ENCODE measurements around the gene GREB1. TPM values are rescaled to one million over a fixed set of nuclear protein-coding genes. Genes with fewer than 3 reads are reported as not detected.

Gene GREB1
- total RNA-seq, 2 experiments from 2014 or later: 0.28 to 0.54 TPM

DNA sequence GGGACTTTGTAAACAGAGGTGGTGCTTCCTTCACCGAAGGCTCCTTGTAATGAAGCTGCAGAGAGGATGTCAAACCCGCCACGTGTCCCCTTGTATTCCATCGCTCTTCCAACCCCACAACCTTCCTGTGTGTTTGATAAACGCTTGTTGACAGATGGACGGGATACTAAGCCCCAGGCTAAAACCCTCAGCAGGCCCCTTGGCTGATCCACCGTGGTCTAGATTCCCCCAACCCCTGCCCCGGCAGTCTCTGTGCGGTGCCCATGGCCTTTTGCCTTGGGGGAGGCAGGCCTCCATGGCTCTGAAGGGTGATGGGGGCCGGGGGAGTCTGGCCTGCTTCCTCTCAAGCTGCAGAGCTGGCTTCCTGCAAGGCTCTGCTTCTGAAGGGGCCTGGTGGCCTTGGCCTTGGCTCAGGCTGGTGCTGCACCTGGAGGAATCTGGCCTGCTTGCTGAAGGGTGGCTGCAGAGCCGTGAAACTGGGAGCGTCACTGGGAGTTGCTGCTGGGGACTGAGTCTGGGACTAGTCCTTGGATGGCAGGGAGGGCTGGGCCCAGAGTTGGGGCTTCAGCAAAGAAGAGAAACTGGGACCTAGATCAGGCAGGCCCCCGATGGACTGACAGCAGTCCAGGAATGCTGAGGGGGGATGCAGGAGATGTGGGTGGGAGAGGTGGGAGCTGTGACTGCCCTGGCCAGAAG is 145.8 kb downstream of the GREB1 start:
- POLR2A ChIA-PET: no interaction called here
- ATAC-seq (ENCODE audit: low read depth) (no peak), DNase-seq (no peak)
- Mint-ChIP-seq H3K27me3 (peaks cover 46% of the 10 kb centered on the region), H3K4me1 (peaks cover 5% of the 10 kb centered on the region), H3K9me3 (no peaks in the 10 kb centered on the region), H3K4me3 (no peak overlapping the region), H3K36me3 (no peaks in the 10 kb centered on the region), H3K27ac (no peak overlapping the region)

DNA sequence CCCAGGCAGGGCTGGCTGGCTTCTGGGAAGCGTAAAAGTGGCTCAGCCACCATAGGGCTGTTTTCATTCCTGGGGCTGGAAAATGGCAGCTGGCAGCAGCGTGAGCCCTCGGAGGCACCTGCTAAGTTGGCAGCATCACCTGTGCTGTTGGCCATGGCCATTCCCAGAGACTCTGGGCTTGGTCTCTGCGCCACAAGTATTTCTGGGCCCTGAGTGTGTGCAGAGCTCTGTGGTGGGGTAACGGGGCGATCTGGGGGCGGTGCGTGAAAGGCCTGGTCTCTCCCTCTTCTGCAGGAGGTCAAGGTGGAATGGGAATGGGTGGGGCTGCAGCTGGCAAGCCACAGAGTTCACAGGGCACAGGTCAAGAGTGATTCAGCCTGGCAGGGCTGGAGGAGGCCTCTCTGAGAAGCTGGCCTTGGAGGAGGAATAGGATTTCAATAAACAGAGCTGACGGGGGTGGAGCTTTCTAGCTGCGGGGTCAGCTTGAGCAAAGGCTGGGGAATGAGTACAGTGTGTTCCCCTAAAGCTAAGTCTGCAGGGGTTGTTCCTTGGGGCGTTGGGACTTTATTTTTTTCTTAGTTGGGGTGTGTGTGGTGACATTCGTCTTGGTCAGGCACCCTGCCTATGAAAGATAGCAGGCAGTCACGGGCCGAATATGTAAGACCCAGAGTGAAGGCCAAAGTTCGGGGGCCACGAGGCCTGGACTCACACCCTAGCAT is 146.5 kb downstream of the GREB1 start:
- ATAC-seq (ENCODE audit: low read depth): no peak
- no peaks in the 10 kb centered on the region for H3K36me3 Mint-ChIP-seq
- H3K4me3 Mint-ChIP-seq: no peak overlapping the region
- no peak overlapping the region for H3K27ac Mint-ChIP-seq
- DNase-seq: no peak
- no peaks in the 10 kb centered on the region for H3K9me3 Mint-ChIP-seq
- H3K27me3 Mint-ChIP-seq: peaks cover 44% of the 10 kb centered on the region
- peaks cover 5% of the 10 kb centered on the region for H3K4me1 Mint-ChIP-seq
- POLR2A ChIA-PET: no interaction called here

DNA sequence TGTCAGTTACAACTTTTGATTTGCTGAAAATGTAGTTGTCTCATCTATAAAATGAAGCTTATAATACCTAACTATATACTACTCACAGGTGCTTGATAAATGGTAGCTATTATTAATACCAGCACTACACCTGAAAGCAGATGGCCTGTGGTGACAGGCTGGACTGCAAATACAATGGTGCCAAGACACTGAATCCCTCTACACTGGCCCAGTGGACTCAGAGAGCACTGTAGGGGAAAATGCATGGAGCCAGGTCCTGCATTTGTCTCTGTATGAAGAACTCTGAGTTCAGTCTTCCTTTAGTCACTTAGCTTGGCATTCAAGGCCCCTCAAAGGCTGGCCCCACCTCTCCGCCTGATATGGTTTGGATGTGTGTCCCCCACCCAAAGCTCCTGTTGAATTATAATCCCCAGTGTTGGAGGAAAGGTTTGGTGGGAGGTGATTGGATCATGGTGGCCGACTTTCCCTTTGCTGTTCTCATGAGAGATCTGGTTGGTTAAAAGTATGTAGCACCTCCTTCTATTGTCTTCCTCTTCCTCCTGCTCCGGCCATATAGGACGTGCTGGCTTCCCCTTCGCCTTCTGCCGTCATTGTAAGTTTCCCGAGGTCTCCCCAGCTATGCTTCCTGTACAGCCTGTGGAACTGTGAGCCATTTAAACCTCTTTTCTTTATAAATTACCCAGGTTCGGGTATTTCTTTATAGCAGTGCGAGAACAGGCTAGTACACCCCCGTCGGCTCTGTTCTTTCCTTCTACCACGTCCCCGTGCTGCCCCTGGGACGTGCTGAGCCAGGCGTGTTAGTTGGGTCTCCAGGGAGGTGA is 147.3 kb downstream of the GREB1 start:
- peaks cover 5% of the 10 kb centered on the region for H3K4me1 Mint-ChIP-seq
- DNase-seq (no peak), ATAC-seq (ENCODE audit: low read depth) (no peak)
- POLR2A ChIA-PET: no interaction called here
- no peak overlapping the region for H3K4me3 Mint-ChIP-seq
- H3K36me3 Mint-ChIP-seq: no peaks in the 10 kb centered on the region
- no peaks in the 10 kb centered on the region for H3K9me3 Mint-ChIP-seq
- H3K27ac Mint-ChIP-seq: no peak overlapping the region
- H3K27me3 Mint-ChIP-seq: peaks cover 41% of the 10 kb centered on the region

DNA sequence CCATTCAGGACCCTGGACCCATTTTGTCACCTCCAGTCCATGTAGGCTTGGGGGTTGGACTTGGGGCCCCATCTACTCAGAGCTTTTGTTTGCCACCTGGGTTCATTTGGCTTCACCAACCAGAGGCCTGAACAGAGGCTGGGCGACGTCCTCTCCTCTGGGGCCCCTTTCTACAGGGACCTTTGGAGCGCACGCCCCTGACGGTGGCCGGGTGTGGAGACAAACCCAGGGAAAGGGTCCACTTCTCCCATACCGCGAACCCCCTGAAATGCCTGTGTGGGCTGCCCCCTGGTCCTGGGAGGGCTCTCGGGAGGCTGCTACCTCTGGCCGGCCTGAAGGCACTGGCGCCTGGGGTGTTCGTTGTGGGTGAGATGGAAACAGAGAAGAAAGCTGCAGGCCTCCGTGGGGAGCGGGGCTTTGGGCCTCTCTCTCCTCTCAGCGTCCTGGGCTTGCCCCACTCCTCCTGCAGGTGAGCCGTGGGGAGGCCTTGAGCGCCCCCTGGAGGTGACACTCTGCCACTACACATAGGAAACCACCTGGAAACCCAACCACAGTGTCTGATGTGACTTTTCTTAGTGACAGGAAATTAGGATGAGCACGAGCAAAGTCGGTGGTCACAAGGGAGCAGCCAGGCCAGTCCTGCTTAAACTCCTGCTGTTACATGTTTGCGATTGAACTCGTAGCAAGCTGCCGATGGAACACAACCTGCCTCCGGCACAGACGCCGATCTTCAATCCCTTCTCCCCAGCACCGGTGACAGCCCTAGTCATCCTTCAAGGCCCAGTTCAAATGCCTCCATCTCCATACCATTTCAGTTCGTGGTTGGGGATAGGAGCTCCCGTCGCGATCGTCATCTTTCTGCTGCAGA is 148.1 kb downstream of the GREB1 start:
- H3K36me3 Mint-ChIP-seq: no peaks in the 10 kb centered on the region
- POLR2A ChIA-PET: no interaction called here
- no peak overlapping the region for H3K4me3 Mint-ChIP-seq
- no peaks in the 10 kb centered on the region for H3K9me3 Mint-ChIP-seq
- ATAC-seq (ENCODE audit: low read depth) (peak; percentile 65), DNase-seq (peak; percentile 71)
- no peak overlapping the region for H3K27ac Mint-ChIP-seq
- peaks cover 5% of the 10 kb centered on the region for H3K4me1 Mint-ChIP-seq
- peaks cover 34% of the 10 kb centered on the region for H3K27me3 Mint-ChIP-seq

DNA sequence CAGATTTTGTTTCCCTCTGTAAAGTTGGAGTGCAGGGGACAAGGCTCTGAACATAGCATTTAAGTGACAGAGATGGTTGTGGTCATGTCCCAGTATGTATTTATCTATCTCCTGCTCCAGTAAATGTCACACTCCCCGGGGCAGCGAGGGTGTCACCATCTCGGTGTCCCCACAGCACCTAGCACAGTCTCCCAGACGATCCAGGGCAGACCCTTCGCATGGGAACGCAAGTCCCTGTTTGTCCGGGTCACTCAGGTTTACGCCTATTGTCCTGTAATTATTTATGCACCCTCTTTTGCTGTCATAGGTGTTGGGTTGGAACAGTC is 148.7 kb downstream of the GREB1 start:
- Mint-ChIP-seq H3K4me1 (peaks cover 5% of the 10 kb centered on the region), H3K36me3 (no peaks in the 10 kb centered on the region), H3K4me3 (no peak overlapping the region), H3K27me3 (peaks cover 33% of the 10 kb centered on the region), H3K9me3 (no peaks in the 10 kb centered on the region), H3K27ac (no peak overlapping the region)
- ATAC-seq (ENCODE audit: low read depth) (no peak), DNase-seq (no peak)
- POLR2A ChIA-PET: no interaction called here

DNA sequence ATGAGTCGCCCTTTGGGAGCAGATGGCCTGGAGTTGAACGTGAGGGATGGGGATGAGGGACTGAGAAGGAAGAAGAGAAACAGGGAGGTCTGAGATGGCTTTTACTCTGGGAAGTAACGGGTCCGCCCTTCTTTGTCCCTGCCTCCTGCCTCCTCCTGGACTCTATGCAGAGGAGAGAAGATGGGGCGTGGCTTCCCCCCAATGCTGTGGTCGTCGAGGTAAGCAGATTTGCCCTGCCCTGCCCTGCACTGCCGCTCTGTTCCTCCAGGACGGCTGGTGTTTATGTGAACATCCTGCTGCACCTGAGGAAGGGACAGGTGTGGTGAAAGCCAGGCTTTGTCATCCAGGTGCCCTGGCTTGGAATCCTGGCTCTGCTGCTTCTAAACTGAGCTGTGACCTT is 149.6 kb downstream of the GREB1 start:
- Mint-ChIP-seq H3K27me3 (peaks cover 27% of the 10 kb centered on the region), H3K27ac (no peak overlapping the region), H3K4me3 (no peak overlapping the region), H3K9me3 (no peaks in the 10 kb centered on the region), H3K36me3 (no peaks in the 10 kb centered on the region), H3K4me1 (peaks cover 11% of the 10 kb centered on the region)
- no peak for ATAC-seq (ENCODE audit: low read depth)
- DNase-seq: no peak
- POLR2A ChIA-PET: no interaction called here

DNA sequence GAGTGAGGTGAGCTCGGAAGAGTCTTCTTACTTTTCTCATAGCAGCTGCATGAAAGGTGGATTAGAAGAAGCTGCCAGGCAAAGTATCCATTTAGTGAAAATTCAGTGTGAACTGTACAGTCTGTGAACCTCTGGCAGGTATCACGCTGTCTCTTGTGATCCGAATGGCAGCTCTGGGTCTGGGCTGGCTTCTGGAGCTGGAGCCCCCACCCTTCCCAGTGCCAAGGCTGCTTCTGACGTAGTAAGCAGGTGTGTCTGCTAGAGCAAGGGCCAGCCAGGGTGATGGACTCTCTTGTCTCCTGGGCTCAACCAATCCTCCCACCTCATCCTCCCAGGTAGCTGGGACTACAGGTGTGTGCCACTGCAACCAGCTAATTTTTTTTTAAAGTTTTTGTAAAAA is 150.1 kb downstream of the GREB1 start:
- H3K36me3 Mint-ChIP-seq: no peaks in the 10 kb centered on the region
- H3K27me3 Mint-ChIP-seq: peaks cover 27% of the 10 kb centered on the region
- no peak overlapping the region for H3K4me3 Mint-ChIP-seq
- no peaks in the 10 kb centered on the region for H3K9me3 Mint-ChIP-seq
- H3K4me1 Mint-ChIP-seq: peaks cover 15% of the 10 kb centered on the region
- DNase-seq (no peak), ATAC-seq (ENCODE audit: low read depth) (no peak)
- POLR2A ChIA-PET: no interaction called here
- H3K27ac Mint-ChIP-seq: no peak overlapping the region

DNA sequence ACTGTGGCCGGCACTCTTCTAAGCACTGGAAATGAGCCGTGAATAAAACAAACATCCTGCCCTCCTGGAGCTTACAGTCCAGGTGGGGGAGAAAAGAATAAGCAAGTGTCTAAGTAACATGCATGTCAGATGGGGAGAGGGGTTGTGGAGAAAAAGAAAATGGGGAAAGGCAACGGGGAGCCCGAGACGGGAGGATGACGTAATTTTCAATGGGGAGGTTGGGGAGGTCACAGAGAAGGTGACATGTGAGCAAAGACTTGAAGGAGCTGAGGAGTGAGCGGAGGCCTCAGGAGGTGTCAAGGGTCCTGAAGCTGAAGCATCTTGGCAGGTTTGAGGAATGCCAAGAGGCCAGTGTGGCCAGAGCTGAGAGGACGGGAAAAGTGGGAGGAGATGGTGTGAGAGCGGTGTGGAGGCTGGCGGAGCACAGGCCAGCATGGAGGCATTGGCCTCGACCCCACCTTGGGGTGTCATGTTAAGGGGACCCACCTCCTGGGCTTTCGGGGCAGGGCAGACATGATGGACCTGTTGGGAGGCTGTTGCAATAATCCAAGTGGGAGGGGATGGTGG is 151.1 kb downstream of the GREB1 start:
- Mint-ChIP-seq H3K36me3 (no peaks in the 10 kb centered on the region), H3K27ac (no peak overlapping the region), H3K9me3 (no peaks in the 10 kb centered on the region), H3K27me3 (peaks cover 24% of the 10 kb centered on the region), H3K4me1 (peaks cover 15% of the 10 kb centered on the region), H3K4me3 (no peak overlapping the region)
- ATAC-seq (ENCODE audit: low read depth): no peak
- POLR2A ChIA-PET: no interaction called here
- DNase-seq: no peak

DNA sequence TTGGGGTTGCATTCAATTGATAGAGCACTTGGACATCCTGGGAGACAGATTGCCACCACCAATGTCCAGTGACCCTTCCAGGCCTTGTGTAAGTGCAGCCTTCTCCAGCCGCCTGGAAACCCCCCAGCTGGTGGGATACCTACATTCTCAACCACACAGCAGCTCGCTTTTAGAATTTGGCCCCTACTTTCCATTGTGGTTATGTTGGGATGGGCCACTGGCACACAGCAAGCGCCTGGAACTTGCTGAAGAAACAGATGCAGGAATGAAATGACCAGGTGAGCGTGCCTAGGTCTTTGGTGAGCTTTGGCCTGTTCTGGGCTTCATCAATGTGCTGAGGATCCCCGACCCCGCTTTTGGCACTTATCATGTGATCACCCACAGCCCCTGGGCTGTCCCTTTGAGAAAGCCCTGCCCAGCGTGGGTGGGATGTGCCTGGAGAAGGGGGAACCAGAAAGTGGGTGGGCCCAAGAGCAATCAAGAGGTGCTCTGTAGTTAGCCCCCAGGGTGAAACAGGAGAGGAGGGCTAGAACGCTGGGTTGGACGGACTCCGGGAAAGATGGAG is 152.1 kb downstream of the GREB1 start:
- POLR2A ChIA-PET: no interaction called here

DNA sequence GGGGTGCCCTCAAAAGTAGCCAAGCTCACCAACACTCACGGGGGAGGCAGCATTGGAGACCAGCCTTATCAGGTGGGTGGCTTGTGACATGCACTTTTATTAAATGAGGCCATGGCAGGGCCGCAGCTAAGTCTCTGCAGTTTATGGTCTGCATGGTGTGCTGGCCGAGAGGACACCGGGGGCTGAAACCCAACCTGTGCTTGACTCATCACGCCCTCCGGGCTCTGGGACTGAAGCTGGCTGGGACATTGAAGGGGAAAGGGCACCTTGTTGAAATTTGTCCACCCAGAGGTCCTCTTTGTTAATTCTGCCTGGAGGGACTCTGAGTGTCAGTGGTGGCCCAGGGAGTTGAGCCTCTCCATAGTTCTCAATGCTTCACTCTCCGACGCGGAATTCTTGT is 153.9 kb downstream of the GREB1 start:
- ATAC-seq (ENCODE audit: low read depth) (no peak), DNase-seq (no peak)
- H3K27ac Mint-ChIP-seq: no peak overlapping the region
- H3K9me3 Mint-ChIP-seq: no peaks in the 10 kb centered on the region
- H3K4me3 Mint-ChIP-seq: peak overlapping the region; percentile 63
- H3K36me3 Mint-ChIP-seq: no peaks in the 10 kb centered on the region
- POLR2A ChIA-PET: interaction anchor here (1.1 kb wide), 1 partner anchor 92 kb away, joined by 3 read pairs; no protein-coding TSS in a partner anchor
- H3K4me1 Mint-ChIP-seq: peaks cover 11% of the 10 kb centered on the region
- H3K27me3 Mint-ChIP-seq: peaks cover 20% of the 10 kb centered on the region

More for the DNA sequence above, 152.1 kb downstream of the GREB1 start:
- H3K4me1 Mint-ChIP-seq: peaks cover 15% of the 10 kb centered on the region
- H3K27me3 Mint-ChIP-seq: peaks cover 24% of the 10 kb centered on the region
- ATAC-seq (ENCODE audit: low read depth): no peak
- no peak for DNase-seq
- H3K27ac Mint-ChIP-seq: no peak overlapping the region
- no peak overlapping the region for H3K4me3 Mint-ChIP-seq
- H3K9me3 Mint-ChIP-seq: no peaks in the 10 kb centered on the region
- no peaks in the 10 kb centered on the region for H3K36me3 Mint-ChIP-seq

DNA sequence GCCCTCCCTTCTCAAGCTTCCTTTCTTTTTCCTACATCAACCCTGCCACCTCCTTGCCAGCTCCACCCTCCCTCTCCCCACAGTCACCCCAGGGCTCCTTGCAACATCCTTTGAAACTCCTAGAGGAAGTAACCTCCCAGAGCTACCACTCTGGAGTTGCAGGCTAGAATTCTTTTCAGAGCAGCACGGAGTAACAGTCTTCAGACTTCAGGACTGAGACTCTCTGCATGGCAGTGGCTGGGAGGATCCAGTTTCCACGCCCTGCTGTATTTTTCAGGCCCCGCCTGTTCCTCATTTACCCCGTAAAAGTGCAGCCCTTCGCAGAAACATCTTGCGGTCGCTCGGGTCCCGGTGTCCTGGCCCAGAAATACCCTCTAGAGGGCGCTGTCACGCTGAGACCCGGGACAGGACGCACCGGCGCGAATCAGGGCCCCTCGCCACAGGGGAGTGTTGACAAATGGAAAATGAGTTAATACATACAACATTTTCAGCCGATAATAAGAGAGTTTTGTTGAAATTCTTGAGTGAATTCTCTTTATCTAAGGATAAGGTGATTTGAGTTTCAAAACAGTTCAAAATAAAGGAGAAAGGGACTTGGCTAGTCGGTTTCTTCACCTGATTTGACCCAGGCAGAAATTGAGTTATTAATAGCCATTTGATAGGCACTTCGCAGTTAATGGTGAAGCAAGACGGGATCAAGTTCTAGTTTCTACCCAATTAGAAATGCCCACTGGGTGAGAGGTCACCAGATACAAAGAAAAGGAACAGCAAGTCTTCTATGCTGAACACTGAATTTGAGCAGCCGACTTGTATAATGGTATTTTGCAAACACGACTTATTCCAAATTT is 154.6 kb downstream of the GREB1 start:
- ATAC-seq (ENCODE audit: low read depth) (peak; percentile 95), DNase-seq (peak; percentile 87)
- H3K4me1 Mint-ChIP-seq: peaks cover 13% of the 10 kb centered on the region
- peaks cover 17% of the 10 kb centered on the region for H3K27me3 Mint-ChIP-seq
- no peaks in the 10 kb centered on the region for H3K36me3 Mint-ChIP-seq
- H3K27ac Mint-ChIP-seq: peak overlapping the region; percentile 61
- no peaks in the 10 kb centered on the region for H3K9me3 Mint-ChIP-seq
- POLR2A ChIA-PET: interaction anchor here (1.1 kb wide), 1 partner anchor 91 kb away, joined by 3 read pairs; no protein-coding TSS in a partner anchor
- H3K4me3 Mint-ChIP-seq: peak overlapping the region; percentile 63

DNA sequence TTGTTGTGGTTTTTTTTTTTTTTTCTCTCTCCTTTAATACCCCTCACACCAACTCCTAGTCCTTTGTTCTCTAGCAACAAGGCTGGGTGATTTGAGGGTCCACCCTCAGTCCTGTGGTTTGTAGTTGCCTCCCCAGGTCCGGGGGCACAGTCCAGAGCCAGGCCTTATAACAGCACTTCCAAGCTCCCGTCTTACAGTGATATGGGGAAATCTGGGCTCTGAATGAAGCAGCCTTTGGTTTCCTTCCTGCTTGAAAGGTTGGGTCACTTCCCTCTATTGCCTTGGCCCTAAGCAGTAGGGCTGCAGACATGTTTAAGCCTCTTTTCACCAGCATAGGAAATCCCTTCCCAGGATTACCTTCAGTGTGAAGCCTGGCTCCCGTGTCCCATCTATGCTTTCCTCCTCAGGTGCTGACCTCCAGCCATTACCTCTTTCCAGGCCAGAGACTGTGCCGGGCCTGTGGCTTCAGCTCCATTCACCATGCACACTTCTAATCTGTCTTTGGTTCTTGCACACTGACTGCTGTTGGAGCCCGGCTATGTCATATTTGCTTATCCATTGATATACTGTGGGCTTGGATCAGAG is 157.3 kb downstream of the GREB1 start:
- Mint-ChIP-seq H3K27me3 (peaks cover 8% of the 10 kb centered on the region), H3K36me3 (no peaks in the 10 kb centered on the region), H3K9me3 (no peaks in the 10 kb centered on the region), H3K27ac (no peak overlapping the region), H3K4me3 (no peak overlapping the region), H3K4me1 (peaks cover 13% of the 10 kb centered on the region)
- no peak for DNase-seq
- ATAC-seq (ENCODE audit: low read depth): no peak
- POLR2A ChIA-PET: no interaction called here
